ENCODE data around the gene CHRM1.

CHRM1 gene

GRCh38 chr11:62905296-62905695, 15.9 kb downstream of the CHRM1 start:
- DNase-seq (ENCODE audit: low read depth), result no peak

GRCh38 chr11:62902932-62903331, 18.2 kb downstream of the CHRM1 start:
- DNase-seq (ENCODE audit: low read depth), result no peak

- DNase-seq (ENCODE audit: low read depth), result no peak
Observed at GRCh38 chr11:62898027-62898426, 23.1 kb downstream of the CHRM1 start.

GRCh38 chr11:62897311-62897710, 23.9 kb downstream of the CHRM1 start:
- no peak for DNase-seq (ENCODE audit: low read depth)

- no peak for DNase-seq (ENCODE audit: low read depth)
Observed at GRCh38 chr11:62896049-62896448, 25.1 kb downstream of the CHRM1 start.

GRCh38 chr11:62895501-62895900, 25.7 kb downstream of the CHRM1 start:
- no peak for DNase-seq (ENCODE audit: low read depth)

- no peak for DNase-seq (ENCODE audit: low read depth)
Observed at GRCh38 chr11:62892077-62892922, 28.9 kb downstream of the CHRM1 start.

- DNase-seq (ENCODE audit: low read depth), result no peak
Observed at GRCh38 chr11:62889484-62890437, 31.4 kb downstream of the CHRM1 start.

- no peak for DNase-seq (ENCODE audit: low read depth)
Observed at GRCh38 chr11:62889126-62889483, 32.1 kb downstream of the CHRM1 start.

- DNase-seq (ENCODE audit: low read depth), result no peak
Observed at GRCh38 chr11:62888406-62888805, 32.8 kb downstream of the CHRM1 start.

- no peak for DNase-seq (ENCODE audit: low read depth)
Observed at GRCh38 chr11:62885137-62885750, 35.9 kb downstream of the CHRM1 start.

GRCh38 chr11:62883673-62884072, 37.5 kb downstream of the CHRM1 start:
- DNase-seq (ENCODE audit: low read depth), result no peak

- DNase-seq (ENCODE audit: low read depth), result no peak
Observed at GRCh38 chr11:62882788-62883501, 38.2 kb downstream of the CHRM1 start.

GRCh38 chr11:62882431-62882749, 38.8 kb downstream of the CHRM1 start:
- no peak for DNase-seq (ENCODE audit: low read depth)

- peak; percentile 75 for DNase-seq (ENCODE audit: low read depth)
Observed at GRCh38 chr11:62881579-62882430, 39.4 kb downstream of the CHRM1 start.

- peak; percentile 82 for DNase-seq (ENCODE audit: low read depth)
Observed at GRCh38 chr11:62880803-62881578, 40.2 kb downstream of the CHRM1 start, which contains the start of gene SLC3A2. TSS of gene SLC3A2 (plus strand) at chr11:62880896. CDS start at chr11:62881024, 128 bp downstream.

- no peak for DNase-seq (ENCODE audit: low read depth)
Observed at GRCh38 chr11:62880231-62880802, 40.8 kb downstream of the CHRM1 start.

- no peak for DNase-seq (ENCODE audit: low read depth)
Observed at GRCh38 chr11:62879235-62879978, 41.8 kb downstream of the CHRM1 start.

GRCh38 chr11:62876712-62877111, 44.5 kb downstream of the CHRM1 start:
- no peak for DNase-seq (ENCODE audit: low read depth)

All from CMK (cell line).